Inflammatory macrophage (primary cell): ENCODE measurements around the gene ELF4.
"Not testable (repeated sequence)": the region's sequence is repeated elsewhere in the genome, so short reads cannot be mapped to it uniquely, and the experiment has no call there.

Experiments
- DNase-seq, 2 donors: peaks; one replicate each; pipeline ENCODE4 v3.0.0-alpha.2; 2020 to 2022
- total RNA-seq, 18 experiments: gene quantifications; one replicate each; lab custom pipeline; 2026; ENCODE audit warnings: mixed read lengths in 6 of 18, inconsistent platforms in 2 of 18; lab: John Stamatoyannopoulos, UW

Gene ELF4
- total RNA-seq, result 30.2 to 221 (median 56.6) reads per million in 18 experiments

DNA sequence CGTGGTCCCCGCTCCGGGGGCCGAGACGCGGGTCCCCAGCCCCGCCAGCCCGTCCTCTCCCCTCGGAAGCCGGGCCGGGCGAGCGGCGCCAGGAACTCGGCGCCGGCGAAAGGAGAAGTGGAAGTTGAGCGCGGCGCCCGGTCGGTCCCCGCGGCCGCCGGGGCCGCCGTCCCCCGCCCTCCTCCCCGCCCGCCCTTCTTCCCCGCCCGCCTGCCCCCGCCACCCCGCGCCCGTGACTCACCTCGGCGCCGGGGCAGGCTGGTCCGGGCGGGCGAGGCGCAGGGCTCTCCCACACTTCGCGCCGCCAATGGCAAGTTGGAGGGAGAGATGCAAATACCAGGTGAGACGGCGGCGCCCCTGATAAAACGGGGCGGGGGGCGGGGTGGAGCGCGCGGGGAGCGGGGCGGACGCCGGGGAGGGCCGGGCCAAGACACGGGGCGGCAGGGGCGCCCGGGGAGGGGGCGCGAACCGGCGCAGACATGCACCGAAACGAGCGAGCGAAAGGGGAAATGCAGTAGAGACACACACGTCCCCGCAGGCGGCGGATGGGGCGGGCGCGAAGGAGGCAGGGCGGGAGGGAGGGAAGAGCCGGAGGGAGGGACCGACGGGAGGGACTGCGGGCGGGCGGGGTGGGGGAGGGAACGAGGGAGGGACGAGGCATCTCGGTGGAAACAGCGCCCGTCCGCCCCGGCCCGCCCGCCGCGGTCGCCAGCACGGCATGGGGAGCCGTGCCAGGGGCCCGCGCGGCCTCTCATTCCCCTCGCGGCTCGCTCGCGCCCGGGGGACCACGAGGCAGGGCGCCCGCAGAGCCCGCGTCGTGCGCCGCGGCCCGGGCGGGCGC, at the start of gene ELF4:
Gene ELF4 (minus strand): TSS at position 119 of the 841 bp plus-strand sequence. CDS start 29,167 bp downstream, outside the sequence.
- peak; percentile 38 to 55 for DNase-seq

DNA sequence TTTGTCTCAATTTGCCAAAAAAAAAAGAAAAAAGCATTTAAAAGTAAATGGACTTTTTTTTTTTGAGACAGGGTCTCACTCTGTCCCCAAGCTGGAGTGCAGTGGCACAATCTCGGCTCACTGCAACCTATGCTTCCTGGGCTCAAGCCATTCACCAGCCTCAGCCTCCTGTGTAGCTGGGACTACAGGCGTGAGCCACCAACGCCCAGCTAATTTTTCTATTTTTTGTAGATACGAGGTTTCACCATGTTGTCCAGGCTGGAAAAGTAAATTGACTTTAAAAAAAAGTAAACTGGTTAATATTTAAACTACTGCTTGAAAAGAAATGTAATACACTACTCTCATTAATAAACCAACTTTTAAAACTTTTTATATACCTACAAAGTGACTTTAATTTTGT, 49.5 kb upstream of the ELF4 start:
- no peak for DNase-seq

DNA sequence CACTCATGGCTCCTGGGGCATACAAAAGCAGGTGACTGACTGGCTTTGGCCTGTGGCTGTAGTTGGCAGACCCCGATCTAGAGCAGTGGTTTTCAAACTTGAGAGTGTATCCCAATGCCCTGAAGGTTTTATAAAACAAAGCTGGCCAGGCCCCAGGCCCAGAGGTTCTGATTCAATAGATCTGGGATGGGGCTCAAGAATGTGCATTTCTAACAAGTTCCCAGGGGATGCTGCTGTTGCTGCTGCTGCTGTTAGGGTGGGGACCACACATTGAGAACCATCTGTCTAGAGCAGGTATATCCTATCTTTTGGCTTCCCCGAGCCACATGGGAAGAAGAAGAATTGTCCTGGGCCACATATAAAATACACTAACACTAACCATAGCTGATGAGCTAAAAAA, 48.0 kb upstream of the ELF4 start:
- no peak for DNase-seq

DNA sequence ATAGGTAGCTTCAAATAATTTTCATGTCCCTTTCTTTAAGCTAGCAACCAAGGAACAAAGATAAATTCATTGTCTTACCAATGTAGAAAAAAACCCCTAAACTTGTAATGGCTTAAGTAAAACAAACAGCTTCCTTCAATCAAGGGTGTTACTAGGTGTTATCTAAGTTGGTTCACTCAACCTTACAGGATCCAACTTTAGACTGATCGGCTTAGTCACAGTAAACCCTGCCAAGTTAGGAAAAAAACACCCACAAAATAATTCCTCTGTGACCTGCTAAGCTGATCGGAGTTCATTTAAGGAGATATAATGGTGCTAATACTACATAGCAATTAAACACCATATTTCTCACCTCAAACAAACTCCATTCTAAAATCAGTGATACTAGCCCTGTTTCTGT, 45.3 kb upstream of the ELF4 start:
- DNase-seq, result no peak

DNA sequence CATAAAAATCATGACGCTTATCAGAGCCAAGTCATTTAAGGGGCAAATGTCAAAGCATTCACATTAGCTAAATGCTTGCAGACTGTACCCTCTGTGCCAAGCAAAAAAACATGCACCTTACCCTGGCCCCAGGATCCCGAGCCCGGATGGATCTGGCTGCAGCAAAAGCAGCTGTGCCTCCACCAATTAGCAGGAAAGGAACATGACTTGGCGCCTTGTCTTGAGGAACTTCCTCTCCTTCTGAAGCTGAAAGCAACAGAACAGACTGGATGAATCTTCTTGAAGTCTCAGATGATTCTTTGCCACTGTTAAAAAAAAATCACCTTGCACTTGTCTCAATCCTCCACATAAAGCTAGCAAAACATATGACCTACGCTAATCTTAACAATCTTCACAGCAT, 37.3 kb upstream of the ELF4 start:
- no peak for DNase-seq

DNA sequence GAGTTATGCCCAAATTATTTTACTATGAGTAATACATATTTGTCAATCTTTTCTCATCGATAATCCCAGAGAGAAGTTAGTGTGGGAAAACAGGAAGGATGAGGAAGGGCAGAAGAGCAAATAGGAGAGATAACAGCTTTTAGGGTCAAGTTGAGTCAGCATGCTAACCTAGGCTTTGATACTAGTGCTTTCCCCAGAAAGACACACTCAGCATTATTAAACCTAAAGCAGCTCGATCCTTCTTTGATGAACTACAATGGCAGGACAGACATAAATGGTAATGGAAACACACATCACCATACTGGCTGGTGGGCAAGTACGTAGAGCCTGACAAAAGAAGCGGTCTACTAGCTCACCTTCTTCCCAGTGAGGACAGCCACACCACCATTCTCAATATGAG, 34.8 kb upstream of the ELF4 start:
- no peak for DNase-seq

DNA sequence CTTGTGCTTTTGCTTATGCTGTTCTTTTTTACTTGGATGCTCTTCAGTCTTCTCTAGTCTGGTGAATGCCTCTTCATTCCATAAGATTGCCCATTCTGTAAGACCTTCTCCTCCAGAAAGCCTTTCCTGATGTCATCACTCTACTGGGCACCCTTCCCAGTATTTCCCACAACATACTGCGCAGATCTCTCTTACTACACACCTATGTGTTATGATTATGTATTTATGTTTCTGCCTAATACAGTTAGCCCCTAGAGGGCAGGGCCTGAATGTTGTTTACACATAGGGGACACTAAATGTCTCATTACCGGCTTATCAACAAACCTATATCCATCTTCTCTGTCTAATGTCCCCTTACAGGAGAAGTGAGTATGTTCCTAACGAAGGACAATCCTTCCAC, 34.2 kb upstream of the ELF4 start:
- no peak for DNase-seq

DNA sequence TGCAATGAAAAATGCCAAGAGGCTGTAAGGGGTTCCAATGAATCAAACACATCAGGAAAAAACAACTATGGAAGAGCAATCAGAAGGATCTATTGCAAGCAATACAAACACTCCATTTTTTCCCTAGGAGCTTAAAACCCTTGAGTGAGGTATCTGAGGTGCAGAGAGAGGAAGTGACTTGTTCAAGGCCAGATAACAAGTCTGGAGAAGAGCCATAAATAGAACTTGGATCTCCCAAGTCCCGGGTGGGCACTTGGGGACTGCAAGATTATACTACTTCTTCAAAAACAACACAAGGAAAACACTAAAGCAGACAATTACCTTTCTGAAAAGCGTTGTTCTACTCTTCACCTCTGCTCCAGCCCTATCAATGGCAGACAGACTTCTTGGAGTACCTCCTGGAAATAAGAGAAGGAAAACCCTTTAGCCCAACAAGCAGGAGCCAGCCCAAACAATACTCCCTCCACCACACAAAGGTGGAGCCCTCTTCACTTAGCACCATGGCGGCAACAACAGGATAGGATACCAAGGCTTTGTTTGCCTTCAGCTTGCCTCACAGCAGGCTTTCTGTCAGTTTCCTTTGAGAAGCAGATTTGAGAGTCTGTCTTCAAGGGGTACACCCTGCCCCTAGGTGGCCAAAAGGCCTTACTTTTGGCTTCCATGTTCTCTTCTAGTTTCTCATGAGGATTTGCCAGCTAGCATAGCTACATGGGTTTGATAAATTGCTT, 29.3 kb upstream of the ELF4 start:
- DNase-seq, result no peak

DNA sequence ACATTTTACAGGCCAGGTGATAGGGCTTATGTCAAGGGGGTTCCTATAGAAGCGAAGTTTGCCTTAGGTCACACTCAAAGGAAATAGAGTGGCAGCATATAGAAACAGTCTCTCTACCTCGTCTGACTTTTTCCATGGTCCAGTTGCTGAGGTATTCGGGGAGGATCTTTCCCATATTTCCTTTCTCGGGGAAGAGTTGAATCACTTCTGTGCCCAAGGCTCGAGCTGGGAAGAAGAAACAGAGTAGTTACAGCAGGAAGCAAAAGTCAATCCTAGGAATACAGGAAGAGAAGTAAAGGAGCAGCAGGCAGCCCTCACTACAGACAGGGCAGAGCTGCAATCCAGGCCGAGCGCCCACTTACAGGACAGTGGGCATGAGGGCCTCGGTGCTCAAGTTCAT, 26.7 kb upstream of the ELF4 start:
- no peak for DNase-seq

DNA sequence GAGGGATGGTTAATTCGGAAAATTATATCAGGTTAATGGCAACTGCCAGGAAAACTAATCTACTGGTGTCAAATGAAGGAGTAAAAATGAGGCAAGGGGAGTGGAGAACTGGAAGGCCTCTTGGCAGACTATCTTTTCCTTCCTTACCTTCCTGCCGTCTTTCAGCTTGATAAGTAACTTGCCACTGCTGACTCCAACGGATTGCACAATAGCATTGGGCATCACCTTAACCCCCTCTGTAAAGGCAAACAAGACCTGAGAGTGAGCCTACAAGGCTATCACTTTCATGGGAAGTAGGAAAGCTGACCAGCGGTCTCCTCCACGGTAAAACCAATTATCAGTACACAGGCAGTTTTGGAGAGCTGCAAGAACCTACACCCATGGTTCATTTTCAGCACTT, 26.2 kb upstream of the ELF4 start:
- DNase-seq, result no peak

DNA sequence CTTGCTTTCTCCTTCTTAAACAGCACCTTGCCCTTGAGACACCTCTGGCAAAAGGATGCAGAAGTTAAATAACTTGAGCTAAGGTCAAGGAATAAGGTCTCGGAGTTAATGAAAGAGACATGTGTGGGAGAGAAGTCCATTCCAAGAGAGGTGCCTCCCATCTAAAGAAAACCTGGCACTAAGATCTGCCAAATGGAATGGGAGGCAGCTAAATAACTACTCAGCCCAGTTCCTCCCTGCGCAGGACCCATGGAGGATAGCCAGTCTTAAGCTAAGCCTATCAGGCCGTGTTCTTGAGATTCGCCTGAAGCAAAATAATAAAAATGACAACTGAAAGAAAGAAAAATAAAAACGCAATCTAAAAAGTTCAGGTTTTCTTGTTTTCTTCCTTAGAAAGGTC, 20.7 kb upstream of the ELF4 start:
- no peak for DNase-seq

DNA sequence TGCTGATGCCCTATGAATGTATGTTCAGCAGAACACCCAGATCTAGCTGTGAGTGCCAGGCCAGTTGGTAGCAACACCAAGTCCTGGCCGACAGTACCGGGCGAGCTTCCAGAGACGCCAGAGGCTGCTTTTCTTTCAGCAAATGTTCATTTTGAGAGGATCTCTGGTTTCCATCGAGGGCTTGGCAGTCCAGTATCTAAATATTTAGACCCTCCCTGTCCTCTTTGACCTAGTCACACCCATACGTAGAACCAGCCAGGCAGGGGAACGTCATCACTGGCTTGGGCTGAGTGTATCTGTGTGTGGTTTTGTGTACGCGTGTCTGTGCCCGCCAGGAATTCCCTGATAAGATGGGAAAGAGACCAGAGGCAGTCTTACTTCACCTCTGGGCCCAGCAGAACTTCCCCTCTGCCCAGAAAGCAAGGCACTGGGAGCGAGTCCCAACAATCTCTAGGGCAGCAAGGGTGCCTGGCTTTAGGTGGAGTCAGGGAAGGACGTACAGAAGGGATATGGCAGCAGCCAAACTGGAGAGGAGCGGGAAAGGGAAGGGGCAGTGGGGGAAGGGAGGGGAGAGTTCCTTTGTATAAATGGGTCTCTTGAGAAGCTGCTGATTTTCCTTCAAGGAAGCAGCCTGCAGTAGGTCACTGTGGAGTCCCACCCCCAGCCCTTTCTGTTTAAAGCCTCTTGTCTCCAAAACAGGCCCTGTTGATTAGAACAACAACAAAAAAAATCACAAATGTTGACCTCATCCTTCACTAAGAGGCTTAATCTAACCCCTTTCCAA, 15.0 kb upstream of the ELF4 start:
- no peak for DNase-seq

DNA sequence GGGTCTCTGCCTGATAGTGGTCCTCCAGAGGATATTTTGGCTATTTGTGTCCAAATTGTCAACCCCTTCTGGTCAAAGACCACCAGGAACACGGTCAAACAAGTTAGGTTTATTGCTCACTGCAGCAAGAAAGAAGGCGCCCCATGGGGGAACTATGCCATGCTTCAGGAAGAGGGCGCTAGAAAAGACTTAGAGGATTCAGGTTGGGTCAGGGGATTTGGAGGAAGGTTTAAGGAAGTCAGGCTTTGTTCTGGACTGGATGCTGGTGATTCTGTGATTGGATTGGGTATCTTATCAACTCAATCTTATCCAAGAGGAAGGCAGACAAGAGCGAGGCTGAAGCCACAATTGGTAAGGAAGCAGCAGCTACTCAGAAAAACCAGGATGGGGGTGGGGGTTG, 14.3 kb upstream of the ELF4 start:
- DNase-seq, result no peak

DNA sequence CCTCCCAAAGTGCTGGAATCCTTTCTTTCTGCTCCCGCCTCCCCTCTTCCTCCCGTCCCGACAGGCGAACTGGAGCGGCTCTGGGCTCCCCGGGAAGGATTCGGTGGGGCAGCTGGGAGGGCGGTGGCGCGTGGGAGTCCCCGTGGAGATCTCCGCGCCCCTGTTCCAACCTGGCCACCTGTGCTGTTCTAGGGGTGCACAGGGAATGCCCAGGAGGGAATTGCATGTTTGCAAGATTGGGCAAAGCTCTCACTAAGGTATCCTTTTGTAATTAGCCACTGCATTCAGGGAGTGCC, 11.2 kb upstream of the ELF4 start:
- DNase-seq, result no peak

DNA sequence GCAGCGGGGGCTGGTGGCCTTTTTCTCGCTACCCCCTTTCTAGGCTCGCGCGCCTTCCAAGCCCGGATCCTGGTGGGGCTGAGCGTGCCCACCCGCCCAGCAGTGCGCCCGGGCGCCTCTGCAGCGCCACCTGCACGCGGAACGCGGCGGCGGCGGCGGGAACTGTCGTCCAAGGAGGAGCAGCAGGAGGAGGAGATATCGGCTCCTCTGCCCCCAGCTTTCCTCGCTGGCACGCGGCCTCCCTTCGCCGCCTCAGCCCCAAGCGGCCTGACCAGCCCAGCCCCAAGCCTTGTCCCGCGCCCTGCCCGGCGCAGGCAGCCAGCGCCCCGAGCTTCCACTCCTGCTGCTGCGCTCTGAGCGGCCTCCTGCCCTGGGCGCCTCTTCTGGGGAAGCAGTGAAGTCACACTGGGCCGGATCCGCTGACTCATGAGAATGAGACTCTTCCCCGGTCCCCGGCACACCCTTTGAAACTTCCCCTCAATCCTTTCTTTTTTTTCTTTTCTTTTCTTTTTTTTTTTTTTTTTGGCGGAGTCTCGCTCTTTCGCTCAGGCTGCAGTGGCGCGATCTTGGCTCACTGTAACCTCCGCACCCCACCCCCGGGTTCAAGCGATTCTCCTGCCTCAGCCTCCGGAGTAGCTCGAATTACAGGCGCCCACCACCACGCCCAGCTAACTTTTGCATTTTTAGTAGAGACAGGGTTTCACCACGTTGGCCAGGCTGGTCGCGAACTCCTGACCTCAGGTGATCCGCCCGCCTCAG, 10.6 kb upstream of the ELF4 start:
- DNase-seq, result peak; percentile 60 to 66

DNA sequence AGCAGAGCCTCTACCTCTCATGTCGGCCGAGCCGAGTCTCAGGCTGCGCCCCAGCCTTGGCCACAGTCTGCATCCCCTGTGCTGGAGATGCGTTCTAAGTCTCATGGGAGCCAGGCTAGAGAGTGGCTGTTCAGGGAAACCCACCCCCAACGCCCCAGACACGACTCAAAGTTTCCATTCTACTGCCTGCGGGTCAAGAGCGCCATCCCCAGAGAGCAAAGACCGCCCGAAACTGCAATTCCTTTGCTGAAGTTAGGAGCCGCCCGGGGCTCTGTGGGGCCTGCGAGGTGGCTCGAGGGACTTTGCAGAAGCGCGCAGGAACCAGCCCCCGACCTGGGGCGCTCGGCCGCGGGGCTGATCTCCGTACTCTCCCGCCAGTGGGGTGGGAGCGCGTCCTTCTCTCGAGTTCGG, 10.0 kb upstream of the ELF4 start:
- no peak for DNase-seq

DNA sequence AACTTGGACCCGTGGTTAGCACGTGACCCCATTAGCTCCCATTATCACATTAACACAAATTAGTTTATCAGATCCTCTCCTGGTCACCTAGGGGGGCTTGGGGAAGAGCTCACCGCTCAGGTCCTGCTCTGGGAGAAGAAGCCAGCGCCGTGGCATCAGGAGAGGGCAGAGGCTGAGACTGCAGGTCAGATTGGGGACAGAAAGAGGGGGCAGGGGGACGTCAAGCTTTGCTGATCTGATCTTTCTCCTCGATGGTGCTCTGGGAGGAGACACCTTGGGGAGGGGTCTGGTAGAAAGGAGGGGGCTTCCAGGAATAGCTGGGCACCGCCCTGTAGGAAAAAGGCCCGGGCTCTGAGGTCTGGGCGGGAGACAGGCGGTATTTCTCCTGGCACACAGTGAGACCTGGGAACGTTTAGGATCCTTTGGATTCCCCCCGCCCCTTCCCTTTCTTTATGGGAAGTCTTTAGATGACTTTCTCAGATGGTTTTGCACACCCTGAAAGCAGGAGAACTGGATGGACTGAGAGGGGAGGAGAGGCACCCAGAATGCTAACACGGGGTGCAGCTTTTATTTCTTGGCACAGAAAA, 9.1 kb upstream of the ELF4 start:
- no peak for DNase-seq

DNA sequence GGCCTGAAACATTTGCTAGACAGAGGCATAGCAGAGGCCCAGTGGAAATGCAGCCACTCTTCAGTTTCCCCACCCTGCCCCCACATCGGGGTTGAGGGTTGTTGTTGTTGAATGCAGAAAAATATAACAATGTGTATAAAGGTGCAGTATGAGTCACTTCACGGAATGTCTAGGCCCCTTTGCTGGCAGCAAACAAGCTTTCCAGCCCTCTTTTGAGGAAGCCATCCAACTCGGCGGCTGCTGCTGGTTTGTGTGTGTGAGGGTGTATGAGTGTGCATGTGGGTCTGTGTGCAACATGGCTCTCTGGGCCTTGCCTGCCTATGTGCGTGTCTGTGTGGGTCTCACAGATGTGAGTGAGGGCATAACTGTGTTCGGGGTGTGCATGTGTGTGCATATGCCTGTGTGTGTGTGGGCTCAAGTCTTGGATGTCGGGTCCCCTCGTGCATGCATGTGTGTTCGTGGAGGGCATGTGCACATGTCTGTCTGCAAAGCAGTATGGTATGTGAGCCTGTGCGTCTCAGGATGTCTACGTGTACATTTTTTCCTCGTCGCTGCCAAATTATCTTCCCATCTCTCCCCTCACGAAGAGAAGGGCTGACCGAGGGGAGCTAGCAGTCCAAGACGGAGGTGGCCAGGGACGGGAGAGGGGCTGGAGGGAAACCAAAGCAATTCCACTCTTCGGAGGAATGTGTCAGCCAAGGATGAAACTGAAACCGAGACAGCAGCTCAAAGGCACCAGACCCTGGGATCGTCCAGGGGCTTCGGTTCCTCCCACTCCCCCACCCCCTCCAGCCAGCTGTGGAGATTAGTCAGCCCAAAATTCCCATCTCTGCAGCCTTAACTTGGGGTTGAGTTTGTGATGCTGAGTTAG, 8.4 kb upstream of the ELF4 start:
- peak in 1 of 2 donors; percentile 9 for DNase-seq

DNA sequence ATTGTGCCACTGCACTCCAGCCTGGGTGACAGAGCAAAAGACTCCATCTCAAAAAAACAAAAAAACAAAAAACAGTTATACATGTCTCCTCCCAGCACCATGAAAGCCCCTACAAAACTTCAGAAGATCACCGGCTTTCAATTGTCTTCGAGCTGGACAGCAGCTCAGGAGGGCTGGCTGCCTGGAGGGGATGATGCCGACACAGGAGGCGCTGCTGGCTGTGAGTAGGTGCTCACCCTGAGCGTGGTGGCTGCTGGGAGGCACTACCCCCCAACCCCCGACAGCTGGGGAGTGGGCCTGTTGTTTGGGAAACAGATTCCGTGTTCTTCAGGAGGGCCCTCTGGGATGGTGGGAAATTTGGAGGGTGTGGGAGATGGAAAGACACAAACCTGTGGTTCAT, 6.9 kb upstream of the ELF4 start:
- no peak for DNase-seq

DNA sequence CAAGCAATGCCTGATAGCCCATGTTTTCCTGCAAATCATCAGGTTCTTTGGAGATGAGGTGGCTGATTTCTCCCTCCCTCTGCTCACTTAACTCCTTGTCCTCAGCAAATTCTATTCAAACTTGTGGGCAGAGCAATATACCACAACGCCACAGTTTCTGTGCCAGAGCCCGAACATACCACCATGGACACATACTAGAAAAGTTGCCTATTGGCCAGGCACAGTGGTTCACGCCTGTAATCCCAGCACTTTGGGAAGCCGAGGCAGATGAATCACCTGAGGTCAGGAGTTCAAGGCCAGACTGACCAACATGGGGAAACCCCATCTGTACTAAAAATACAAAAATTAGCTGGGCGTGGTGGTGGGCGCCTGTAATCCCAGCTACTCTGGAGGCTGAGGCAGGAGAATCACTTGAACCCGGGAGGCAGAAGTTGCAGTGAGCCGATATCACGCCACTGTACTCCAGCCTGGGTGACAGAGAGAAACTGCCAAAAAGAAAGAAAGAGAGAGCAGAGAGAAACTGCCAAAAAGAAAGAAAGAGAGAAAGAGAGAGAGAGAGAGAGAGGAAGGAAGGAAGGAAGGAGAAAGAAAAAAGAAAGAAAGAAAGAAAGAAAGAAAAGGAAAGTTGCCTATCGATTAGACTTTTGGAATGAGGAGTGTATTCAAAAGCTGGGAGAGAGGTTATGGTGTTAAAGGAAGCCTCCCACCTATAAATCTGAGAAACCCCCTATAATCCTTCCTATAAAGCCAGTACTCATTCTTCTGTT, 5.0 kb upstream of the ELF4 start:
- not testable (repeated sequence) for DNase-seq
